Liver (tissue), 9 donors: Measurements from ENCODE around the gene TCF7L1. TPM values are rescaled to one million over a fixed set of nuclear protein-coding genes. Genes with fewer than 3 reads are reported as not detected.

Experiments used
- DNase-seq: peaks from one replicate; pipeline ENCODE4 v3.0.0-alpha.2; 2017; ENCODE audit warnings: low spot score
- H3K27ac ChIP-seq, 2 donors: one replicate each; pipeline ENCODE4 v1.7.0; 2013; ENCODE audit warnings: inconsistent platforms in 2 of 2, low read length in 2 of 2, control low read depth in 1 of 2, low read depth in 1 of 2, mild to moderate bottlenecking in 1 of 2
- H3K27me3 ChIP-seq, 4 donors: one replicate each; pipeline versions ENCODE4 v1.6.1 to v1.7.0; 2013; ENCODE audit warnings: low read length in 3 of 4, inconsistent platforms in 1 of 4, mild to moderate bottlenecking in 1 of 4, moderate library complexity in 1 of 4; ENCODE audit not compliant: control insufficient read depth in 4 of 4, insufficient read depth in 4 of 4
- H3K36me3 ChIP-seq, 4 donors: one replicate each; pipeline versions ENCODE4 v1.6.1 to v1.7.0; 2013; ENCODE audit warnings: low read length in 3 of 4, mild to moderate bottlenecking in 3 of 4, low read depth in 1 of 4, moderate library complexity in 1 of 4; ENCODE audit not compliant: control insufficient read depth in 4 of 4, insufficient read depth in 3 of 4
- H3K4me1 ChIP-seq, 4 donors: one replicate each; pipeline versions ENCODE4 v1.6.1 to v1.7.0; 2013; ENCODE audit warnings: low read length in 3 of 4, mild to moderate bottlenecking in 3 of 4, moderate library complexity in 1 of 4; ENCODE audit not compliant: control insufficient read depth in 4 of 4, insufficient read depth in 4 of 4
- H3K4me3 ChIP-seq, 3 donors: one replicate each; pipeline versions ENCODE4 v1.6.1 to v1.7.0; 2013; ENCODE audit warnings: low read length in 3 of 3, control low read depth in 1 of 3, low read depth in 1 of 3, mild to moderate bottlenecking in 1 of 3
- H3K9ac ChIP-seq, 2 donors: one replicate each; pipeline ENCODE4 v1.7.0; 2013; ENCODE audit warnings: low read length in 2 of 2, mild to moderate bottlenecking in 2 of 2, moderate library complexity in 2 of 2, control low read depth in 1 of 2, low read depth in 1 of 2
- H3K9me3 ChIP-seq, 4 donors: one replicate each; pipeline versions ENCODE4 v1.6.1 to v1.7.0; 2013; ENCODE audit warnings: low read length in 3 of 4; ENCODE audit not compliant: control insufficient read depth in 4 of 4
- ATF3 ChIP-seq: IDR thresholded peaks from 2 replicates; pipeline ENCODE4 v1.6.1; 2016; ENCODE audit warnings: antibody characterized with exemption
- CTCF ChIP-seq: fragments of 150-350 bp; IDR thresholded peaks from 2 replicates; pipeline ENCODE4 v1.5.1; 2017; ENCODE audit warnings: improper control_type of control experiment, low read depth, low read length; ENCODE audit not compliant: missing input control
- EGR1 ChIP-seq, 2 donors: IDR thresholded peaks; 2 replicates each; pipeline ENCODE4 v1.6.1; 2016 to 2018; ENCODE audit warnings: antibody characterized with exemption in 2 of 2, low read depth in 2 of 2
- FOXA1 ChIP-seq: IDR thresholded peaks from 2 replicates; pipeline ENCODE4 v1.6.1; 2016; ENCODE audit warnings: antibody characterized with exemption
- FOXA2 ChIP-seq: IDR thresholded peaks from 2 replicates; pipeline ENCODE4 v1.6.1; 2016; ENCODE audit warnings: antibody characterized with exemption
- GABPA ChIP-seq, 2 donors: IDR thresholded peaks in 1 of 2; conservative IDR thresholded peaks in 1 of 2; 2 replicates each; pipeline ENCODE4 v1.6.1; 2016; ENCODE audit warnings: antibody characterized with exemption in 2 of 2, mild to moderate bottlenecking in 1 of 2, moderate library complexity in 1 of 2
- HNF4A ChIP-seq, 2 donors: conservative IDR thresholded peaks; 2 replicates each; pipeline ENCODE4 v1.6.1; 2016; ENCODE audit warnings: antibody characterized with exemption in 2 of 2, mild to moderate bottlenecking in 2 of 2
- HNF4G ChIP-seq: IDR thresholded peaks from 2 replicates; pipeline ENCODE4 v1.6.1; 2016; ENCODE audit warnings: antibody characterized with exemption
- JUND ChIP-seq, 2 donors: IDR thresholded peaks; 2 replicates each; pipeline ENCODE4 v1.6.1; 2016; ENCODE audit warnings: antibody characterized with exemption in 2 of 2
- MAX ChIP-seq: IDR thresholded peaks from 2 replicates; pipeline ENCODE4 v1.6.1; 2016; ENCODE audit warnings: antibody characterized with exemption
- NR2F2 ChIP-seq: IDR thresholded peaks from 2 replicates; pipeline ENCODE4 v1.6.1; 2016; ENCODE audit warnings: antibody characterized with exemption
- RAD21 ChIP-seq, 2 donors: IDR thresholded peaks; 2 replicates each; pipeline ENCODE4 v1.6.1; 2016; ENCODE audit warnings: antibody characterized with exemption in 2 of 2, mild to moderate bottlenecking in 2 of 2
- REST ChIP-seq: IDR thresholded peaks from 2 replicates; pipeline ENCODE4 v1.6.1; 2016; ENCODE audit warnings: antibody characterized with exemption, mild to moderate bottlenecking
- RXRA ChIP-seq, 2 donors: IDR thresholded peaks; 2 replicates each; pipeline ENCODE4 v1.6.1; 2017 to 2018; ENCODE audit warnings: antibody characterized with exemption in 2 of 2, mild to moderate bottlenecking in 1 of 2
- SP1 ChIP-seq: IDR thresholded peaks from 2 replicates; pipeline ENCODE4 v1.6.1; 2018; ENCODE audit warnings: antibody characterized with exemption, mild to moderate bottlenecking
- TAF1 ChIP-seq: conservative IDR thresholded peaks from 2 replicates; pipeline ENCODE4 v1.6.1; 2016; ENCODE audit warnings: antibody characterized with exemption, mild to moderate bottlenecking
- YY1 ChIP-seq: IDR thresholded peaks from 2 replicates; pipeline ENCODE4 v1.6.1; 2016; ENCODE audit warnings: antibody characterized with exemption, mild to moderate bottlenecking
- ZBTB33 ChIP-seq: IDR thresholded peaks from 2 replicates; pipeline ENCODE4 v1.6.1; 2016; ENCODE audit warnings: antibody characterized with exemption
- WGBS: extraction: QIAGEN DNeasy Blood & Tissue Kit; methylation state at CpG from one replicate; pipeline ENCODE4 v1.1.7; 2013; 5-methylcytosine and 5-hydroxymethylcytosine counted together
- polyA plus RNA-seq, 2 donors: library from polyadenylated mRNA; stranded (reverse) in 1 of 2; unstranded in 1 of 2; fragments of 200-250 nt in 1 of 2; fragments of >200 nt in 1 of 2; fragmentation: Nextera tagmentation in 1 of 2; extraction: Ambion mirVana in 1 of 2; gene quantifications; one replicate each; pipeline versions ENCODE4 v1.2.1 to v1.2.3, GENCODE V29; 2013 to 2015
- total RNA-seq, 2 donors: library from RNA; depleted of rRNA; stranded (reverse); fragments of >200 nt; gene quantifications; one replicate each; pipeline ENCODE4 v1.2.3, GENCODE V29; 2014
- donor health status: healthy.
- donor health status: healthy.
- donor health status: healthy.
- donor health status: healthy.
- donor health status: healthy.

The TCF7L1 gene
- total and polyA plus RNA-seq, 4 donors: 1.6 to 6.0 (median 4.8) TPM

GRCh38 chr2:85276571-85277118 is 143.5 kb downstream of the TCF7L1 start:
- TF ChIP-seq TAF1 (no peak), SP1 (no peak), RXRA (IDR thresholded peaks at IDR 0.05) (no peak), FOXA1 (no peak), HNF4G (no peak), CTCF (no peak), RAD21 (IDR thresholded peaks at IDR 0.05) (no peak), FOXA2 (no peak), REST (no peak), NR2F2 (no peak), YY1 (no peak), MAX (no peak), ATF3 (no peak), JUND (IDR thresholded peaks at IDR 0.05) (no peak), GABPA (IDR thresholded peaks at IDR 0.05 in 1 of 2, conservative IDR thresholded peaks at IDR 0.05 in 1 of 2) (no peak), HNF4A (conservative IDR thresholded peaks at IDR 0.05) (no peak), EGR1 (IDR thresholded peaks at IDR 0.05; ENCODE audit: low read depth in 2 of 2) (no peak), ZBTB33 (no peak)
- no peaks in the 10 kb centered on the region for H3K27me3 ChIP-seq
- WGBS: 77% methylated on average over 14 of the region's 14 CpGs
- H3K4me3 ChIP-seq: no peak overlapping the region
- no peaks in the 10 kb centered on the region for H3K36me3 ChIP-seq
- H3K9me3 ChIP-seq: no peaks in the 10 kb centered on the region
- H3K27ac ChIP-seq: peak overlapping the region; percentile 22 to 40
- no peak for DNase-seq
- H3K9ac ChIP-seq: no peak overlapping the region
- H3K4me1 ChIP-seq: peaks cover 0 to 8% (median 0%) of the 10 kb centered on the region in 4 donors
